GM18502 (cell line): ENCODE measurements around the gene KCNJ5.

Experiments used
- ATAC-seq: cut with Tn5 transposase; IDR thresholded peaks from one replicate; pipeline ENCODE4 v1.9.1; 2021; ENCODE audit warnings: mild to moderate bottlenecking; ENCODE audit not compliant: unreplicated experiment, poor library complexity

KCNJ5 gene

DNA sequence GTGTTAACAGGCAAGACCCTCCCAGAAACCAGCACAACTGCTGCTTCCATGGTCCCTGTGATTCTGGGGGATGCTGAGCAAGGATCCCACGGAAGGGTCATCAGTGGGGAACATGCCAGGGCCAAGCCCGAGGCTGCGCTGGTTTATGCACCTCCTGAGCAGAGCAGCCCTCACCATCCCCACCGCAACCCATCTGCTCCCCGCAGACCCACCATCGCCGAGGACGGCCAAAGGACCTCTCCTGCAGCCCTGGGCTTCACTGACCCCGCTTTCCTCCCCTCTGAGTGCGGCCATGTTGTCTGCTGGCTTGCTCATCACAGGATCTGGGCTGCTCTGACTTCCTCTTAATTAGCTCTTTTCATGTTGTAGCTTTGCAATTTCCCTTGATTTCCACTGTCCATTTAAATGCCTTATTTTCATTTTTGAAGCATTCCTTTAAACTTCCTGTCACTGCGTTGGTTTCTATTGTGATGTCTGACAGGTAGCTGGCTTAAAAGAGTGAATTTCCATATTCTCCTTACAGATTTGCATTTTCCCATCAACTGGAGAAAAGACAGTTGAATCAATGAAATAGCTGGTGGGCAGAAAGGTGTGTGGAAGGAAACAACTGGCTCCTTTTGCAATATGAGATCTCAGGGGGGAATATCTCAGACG, 36.7 kb downstream of the KCNJ5 start:
- no peak for ATAC-seq

GRCh38 chr11:128928400-128928799, 37.2 kb downstream of the KCNJ5 start:
- ATAC-seq: peak; percentile 95

- no peak for ATAC-seq
These were observed 38.3 kb downstream of the KCNJ5 start for GRCh38 chr11:128929468-128929867.

DNA sequence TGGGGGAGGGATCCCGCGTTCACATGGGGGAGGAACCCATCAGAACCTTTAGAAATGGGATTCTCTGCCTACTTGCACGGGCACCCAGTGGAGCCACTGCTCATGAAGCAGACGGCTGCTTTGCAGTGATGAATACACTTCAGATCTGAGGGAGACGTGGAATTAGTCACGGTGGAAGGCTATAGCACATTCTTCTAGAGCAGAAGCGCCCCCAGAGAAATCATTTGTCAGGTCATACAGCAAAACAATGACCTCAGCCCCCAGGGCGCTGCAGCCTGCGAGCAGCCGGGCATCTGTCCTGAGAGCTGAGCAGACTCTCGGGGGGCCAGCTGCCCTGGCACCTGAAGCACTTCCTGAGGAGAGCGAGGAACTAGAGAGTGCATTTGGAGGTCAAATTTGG, 38.8 kb downstream of the KCNJ5 start:
- no peak for ATAC-seq

DNA sequence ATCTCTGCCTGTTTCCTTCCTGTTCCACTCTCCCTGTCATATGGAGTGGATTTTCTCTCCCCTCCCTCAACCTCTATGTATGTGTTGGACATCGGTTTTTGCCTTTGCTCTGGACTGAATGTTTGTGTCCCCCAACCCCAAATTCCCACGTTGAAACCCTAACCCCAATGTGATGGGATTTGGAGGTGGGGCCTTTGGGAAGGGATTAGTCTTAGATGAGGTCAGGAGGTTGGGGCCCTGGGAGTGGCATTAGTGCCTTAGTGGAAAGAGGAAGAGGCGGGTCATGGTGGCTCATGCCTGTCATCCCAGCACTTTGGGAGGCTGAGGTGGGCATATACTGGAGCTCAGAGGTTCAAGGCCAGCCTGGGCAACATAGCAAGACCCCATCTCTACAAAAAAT, 39.9 kb downstream of the KCNJ5 start:
- ATAC-seq: no peak

GRCh38 chr11:128931668-128932067, 40.5 kb downstream of the KCNJ5 start:
- no peak for ATAC-seq

GRCh38 chr11:128933481-128934178, 42.5 kb downstream of the KCNJ5 start:
- ATAC-seq: no peak

DNA sequence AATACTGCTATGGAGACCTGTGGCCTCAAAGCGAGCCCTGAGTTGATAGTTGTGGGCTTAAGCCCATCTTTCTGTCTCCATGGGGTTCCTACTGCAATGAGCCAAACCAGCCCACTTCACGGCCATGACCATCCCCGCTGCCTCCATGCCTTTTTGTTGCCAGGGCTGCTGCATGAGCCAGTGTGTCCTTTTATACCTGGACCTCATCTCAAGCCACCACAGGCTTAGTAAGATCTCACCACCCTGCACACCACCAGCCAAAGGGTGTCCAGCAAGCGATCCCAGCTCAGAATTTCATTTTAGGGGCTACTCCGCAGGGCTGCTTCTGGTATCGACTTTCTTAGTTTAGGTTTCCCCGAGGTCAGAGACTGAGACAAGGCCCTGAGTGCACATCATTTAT, 43.2 kb downstream of the KCNJ5 start:
- no peak for ATAC-seq

GRCh38 chr11:128934926-128935325, 43.8 kb downstream of the KCNJ5 start:
- no peak for ATAC-seq

- no peak for ATAC-seq
These were observed 45.6 kb downstream of the KCNJ5 start for GRCh38 chr11:128936606-128937251.

- no peak for ATAC-seq
These were observed 46.3 kb downstream of the KCNJ5 start for GRCh38 chr11:128937480-128937879.

- ATAC-seq: no peak
These were observed 47.2 kb downstream of the KCNJ5 start for GRCh38 chr11:128938156-128938885.

GRCh38 chr11:128939591-128939990, 48.4 kb downstream of the KCNJ5 start:
- ATAC-seq: no peak

DNA sequence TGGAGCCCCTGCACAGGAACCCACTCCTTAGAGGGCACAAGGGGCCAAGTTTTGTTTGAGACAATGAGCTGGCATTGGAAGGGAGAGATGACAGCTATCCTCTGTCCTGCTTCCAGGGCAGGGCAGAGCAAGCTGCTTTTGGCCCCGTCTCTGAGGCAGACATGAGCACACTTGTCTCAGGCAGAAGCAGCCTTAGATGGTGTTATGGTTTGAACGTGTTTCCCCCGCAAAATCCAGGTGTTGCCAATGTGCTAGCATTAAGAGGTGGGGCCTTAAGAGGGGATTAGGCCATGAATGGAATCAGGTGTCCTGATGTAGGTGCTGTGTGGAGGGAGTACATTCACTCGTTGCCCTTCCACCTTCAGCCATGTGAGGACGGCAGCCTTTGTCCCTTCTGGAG, 49.0 kb downstream of the KCNJ5 start:
- no peak for ATAC-seq

DNA sequence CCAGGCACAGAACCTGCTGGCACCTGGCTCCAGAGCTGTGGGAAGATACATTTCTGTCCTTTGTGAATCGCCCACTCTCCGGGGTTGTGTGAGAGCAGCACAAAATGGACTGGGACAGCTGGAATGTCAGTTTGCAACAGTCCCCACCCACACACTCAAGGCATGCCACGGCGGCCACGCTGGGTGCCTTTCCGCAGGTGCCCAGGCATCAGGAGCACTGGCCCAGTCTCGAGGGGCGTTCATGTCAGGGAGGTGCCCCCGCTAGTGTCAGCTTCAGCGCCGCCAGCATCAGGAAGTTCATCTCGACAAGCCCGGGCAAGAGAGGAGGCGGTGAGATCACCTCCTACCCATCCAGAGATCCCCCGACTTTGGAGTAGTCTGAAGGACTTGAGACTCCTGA, 49.4 kb downstream of the KCNJ5 start:
- ATAC-seq: no peak

- ATAC-seq: no peak
These were observed 50.0 kb downstream of the KCNJ5 start for GRCh38 chr11:128941110-128941509.

DNA sequence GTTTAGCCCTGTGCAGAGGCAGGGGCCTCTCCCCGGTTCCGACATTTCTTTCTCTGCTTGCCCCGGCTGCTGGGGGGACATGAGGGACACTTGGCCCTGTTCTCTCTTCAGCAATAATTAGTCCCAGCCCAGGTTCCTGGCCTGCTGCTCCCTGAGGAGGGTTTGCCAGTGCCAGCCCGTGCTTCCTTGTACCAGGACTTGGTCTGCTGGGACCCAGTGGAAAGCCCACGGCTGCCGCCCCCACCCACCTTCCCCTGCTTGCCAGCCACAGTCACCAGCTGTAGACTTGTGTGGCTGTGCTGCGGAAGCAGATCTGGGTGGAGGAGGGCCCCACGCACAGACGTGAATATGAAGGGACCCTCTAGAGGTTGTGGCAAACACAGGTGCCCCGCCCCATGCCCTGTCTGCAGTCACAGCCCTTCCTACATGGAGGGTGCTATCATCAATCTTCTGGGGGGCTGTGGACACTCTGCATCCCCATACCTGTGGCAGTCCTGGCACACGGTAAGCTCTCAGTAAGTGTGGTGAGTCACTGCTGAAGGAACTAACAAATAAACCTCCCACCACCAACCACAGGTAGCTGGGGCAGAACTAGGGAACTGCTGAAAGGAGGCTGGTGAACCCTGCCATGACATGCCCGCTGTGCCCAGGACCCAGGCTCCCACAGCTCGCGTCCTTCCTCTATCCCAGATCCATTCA, 50.6 kb downstream of the KCNJ5 start:
- ATAC-seq: no peak

DNA sequence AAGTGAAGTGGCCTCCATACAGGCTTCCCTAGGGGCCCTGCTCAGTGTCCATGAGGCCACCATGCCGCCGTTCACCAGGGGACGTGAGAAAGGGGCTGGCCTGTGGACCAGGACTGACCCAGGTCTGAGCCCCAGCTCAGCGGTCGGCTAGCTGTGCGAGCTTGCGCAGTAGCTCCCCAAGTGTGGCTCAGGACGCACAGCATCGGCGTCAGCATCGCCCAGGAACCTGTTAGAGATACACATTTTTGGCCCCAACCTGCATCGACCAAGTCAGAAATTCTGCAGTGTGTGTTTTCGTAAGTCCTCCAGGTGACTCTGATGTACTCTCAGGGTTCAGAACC, 51.1 kb downstream of the KCNJ5 start:
- no peak for ATAC-seq

DNA sequence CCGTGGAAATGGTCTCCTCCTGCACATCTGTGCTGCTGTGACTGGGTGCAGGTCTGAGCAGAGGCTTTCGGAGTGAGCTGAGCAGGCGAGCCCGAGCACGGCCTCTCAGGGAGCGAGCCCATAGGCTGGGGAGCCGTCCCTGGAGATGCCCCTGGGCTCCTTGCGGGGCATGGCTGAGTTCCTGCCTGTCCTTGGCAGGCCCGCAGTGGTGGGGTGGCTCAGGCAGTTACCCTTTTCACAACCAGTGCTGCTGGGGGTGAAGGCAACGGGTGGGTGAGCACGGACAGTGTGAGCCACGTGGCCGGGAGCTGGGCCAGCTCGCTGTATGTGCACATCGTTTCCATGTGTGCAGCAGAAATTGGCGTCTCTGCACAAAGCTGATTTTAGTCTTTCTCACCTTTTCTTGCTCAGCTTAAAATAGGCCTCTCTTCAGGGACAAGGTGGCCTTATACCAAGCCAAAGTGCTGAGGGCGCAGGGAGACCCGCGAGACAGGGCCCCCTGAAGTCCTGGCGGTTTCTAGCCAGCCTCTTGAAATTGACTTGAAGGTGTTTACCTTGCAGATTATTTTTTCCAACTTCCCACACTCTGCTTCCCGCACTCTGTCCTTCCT, 51.8 kb downstream of the KCNJ5 start, which contains the start of gene TP53AIP1:
TP53AIP1 (minus strand) TSS at position 55 of the 611 bp plus-strand sequence. CDS start 5,053 bp downstream, outside the sequence.
- ATAC-seq: no peak

DNA sequence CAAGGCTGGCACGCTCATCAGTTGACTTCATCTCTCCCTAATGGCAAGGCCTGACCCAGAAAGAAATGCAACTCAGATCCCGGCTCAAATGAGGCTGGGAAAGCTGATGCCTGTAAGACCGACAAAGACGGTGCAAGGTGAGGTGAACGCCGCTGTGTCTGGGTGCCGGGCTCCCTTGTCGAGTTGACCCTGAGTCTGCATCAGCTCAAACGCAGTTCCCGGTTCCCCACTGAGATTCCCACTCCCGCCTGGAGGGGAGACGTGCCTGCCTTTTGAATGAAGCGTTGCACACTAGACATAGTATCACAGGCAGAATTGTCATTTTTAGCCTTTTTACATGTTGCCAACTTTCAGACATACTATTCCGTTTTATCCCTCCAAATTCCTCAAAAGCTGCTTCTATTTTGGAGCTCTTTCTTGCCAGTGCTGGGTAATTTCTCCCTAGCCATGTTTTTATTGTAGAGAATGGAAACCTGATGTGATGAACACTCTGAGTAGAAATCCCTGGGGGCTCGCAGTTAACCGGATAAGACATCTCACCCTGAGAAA, 52.3 kb downstream of the KCNJ5 start:
- ATAC-seq: no peak
